Fibroblast of peridontal ligament (primary cell): ENCODE results near the gene VPS8.
"Not testable (repeated sequence)": the region's sequence is repeated elsewhere in the genome, so short reads cannot be mapped to it uniquely, and the experiment has no call there.

Experiments
- DNase-seq: peaks from one replicate; pipeline ENCODE4 v3.0.0-alpha.2; 2010; ENCODE audit errors: extremely low read depth

VPS8 gene

DNA sequence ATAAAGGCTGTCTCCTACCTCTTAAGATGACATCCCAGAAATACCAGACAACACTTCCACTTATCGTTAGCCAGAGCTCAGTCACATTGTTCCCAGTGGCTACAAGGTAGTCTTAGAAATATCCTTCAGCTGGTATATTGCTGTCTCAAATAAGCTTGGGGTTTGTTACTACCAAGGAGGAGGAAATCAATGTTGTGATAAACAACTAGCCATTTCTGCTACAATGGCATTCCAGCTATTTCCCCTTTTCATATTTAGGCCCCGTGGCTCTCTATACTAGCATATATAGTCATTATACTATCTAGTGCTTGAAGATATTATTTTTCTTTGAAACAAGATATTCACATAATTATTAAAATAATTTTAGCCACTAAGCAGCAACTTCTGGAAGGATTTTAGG is 56.5 kb downstream of the VPS8 start:
- DNase-seq: no peak

DNA sequence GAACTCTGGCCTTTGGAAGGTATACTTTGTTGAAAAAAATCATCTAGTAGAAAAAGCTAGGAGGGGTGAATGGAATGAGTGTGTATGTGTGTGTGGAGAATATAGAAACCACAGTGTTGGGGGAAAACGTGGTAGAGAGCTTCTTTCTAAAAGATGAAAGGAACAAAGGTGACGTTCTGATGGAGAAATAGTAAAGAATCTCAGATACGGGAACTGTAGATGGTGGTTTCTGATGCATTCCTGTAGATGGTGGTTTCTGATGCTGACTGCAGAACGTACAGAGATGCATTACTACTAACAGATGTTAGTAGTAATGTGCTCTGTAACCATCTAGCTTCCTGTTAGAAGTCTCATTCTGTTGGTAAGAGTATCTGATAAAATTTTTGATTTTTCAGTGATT is 60.2 kb downstream of the VPS8 start:
- peak; percentile 3 for DNase-seq

DNA sequence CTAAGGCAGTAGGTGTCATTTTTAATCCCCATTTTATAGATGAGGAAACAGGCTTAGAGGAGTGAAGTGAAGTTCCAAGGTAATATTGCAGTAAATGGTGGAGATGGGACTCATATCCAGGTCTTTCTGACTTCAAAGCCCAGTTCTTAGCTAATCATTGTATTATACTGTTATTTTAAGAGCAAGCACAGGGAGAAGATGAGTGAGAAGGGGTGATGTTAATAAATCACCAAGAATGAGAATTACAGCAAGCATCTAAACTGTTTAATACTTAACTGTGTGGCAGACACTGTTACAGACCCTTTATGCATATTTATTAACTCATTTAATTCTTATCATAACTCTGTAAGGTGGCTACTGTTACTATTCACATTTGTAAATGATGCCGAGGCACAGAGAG is 61.2 kb downstream of the VPS8 start:
- no peak for DNase-seq

DNA sequence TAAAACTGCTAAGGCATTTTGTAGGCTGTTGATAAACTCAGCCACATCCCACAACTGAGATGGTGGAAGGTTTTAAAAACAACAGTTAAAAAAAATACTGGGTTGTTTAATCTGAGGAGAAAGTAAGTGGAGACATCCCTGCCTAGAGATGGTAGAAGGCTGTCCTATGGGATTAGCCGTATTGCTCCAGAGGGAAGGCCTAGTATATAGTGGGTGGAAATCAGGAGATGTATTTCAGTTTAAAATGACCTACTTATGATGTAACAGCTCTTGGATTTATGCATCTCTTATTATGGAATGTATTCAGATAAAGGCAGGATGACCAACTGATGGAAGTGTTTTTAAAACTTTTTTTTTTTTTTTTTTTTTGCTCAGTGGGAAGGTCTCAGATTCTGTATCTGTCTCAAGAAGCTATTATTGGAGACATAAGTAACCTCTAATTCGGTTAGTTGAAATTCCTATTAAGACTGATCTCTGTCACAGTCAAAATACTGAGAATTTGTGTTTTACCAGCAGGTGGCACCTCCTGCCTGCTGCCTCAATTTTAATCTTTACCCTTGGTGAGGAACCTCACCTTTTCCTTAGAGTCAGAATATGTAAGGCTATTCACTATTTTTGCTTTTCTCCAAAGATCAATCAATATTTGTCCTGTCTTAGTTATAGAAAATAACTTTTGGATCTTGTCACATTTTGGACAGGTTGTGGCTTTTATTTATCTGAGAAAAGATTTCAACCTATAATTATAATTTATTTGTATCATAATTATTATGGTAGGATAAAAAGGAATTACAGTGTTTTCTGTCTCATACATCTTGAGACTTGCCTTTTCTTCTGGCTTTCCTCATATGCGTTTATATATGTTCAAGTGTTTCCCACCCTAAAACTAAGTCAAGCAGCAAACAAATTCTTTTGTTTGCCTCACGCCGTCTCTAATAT is 63.0 kb downstream of the VPS8 start:
- DNase-seq: peak; percentile 50

DNA sequence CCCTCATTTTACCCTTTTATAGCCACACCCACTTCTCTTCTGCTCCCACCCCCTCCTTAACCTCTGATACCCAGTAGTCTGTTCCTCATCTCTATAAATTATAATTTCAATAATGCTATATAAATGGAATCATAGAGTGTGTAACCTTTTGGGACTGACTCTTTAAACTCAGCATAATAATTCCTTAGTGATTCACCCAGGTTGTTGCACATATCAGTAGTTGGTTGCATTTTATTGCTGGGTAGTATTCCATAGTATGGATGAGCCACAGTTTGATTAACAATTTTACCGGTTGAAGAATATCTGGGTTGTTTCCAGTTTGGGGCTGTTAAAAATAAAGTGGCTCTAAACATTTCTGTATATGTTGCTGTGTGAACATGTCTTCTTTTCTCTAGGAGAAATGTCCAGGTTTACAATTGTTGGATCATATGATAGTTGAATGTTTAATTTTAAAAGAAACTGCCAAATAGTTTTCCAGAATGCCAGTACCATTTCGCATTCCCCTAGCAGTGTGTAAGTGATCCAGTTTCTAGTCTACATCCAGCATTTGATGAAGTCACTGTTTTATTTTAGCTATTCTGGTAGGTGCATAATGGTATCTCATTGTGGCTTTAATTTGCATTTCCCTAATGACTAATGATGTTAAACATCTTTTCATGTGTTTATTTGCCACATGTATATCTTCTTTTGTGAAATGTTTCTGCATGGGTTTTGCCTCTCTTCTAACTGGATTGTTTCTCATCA is 68.5 kb downstream of the VPS8 start:
- DNase-seq: peak; percentile 45

DNA sequence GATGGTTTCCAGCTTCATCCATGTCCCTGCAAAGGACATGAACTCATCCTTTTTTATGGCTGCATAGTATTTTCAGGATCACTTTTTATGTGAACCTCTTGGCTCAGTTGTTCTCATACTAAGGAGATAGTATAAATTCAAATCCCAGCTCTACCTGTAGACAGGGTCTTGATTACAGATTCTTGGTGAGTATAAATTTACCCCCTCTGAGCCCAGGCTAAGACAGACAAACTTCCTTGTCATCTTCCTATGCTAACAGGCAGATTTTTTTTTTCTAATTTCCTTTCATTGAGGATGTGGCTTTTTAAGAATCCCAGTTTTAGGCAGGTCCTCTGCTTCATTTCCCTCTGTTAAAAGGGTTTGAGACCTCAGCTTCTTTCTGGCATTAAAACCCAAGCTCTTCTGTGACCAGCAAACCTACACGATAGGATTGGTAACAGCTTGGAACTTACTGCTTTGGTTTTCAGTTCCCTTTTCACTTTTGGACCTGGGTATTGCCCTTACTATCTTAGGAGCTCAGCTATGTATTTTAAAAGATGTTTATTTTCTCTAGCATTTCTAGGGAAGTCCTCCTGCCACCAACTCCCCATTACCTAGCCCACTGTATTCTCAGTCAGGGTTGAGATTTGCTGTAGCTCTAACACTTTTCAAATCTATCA is 72.5 kb downstream of the VPS8 start:
- DNase-seq: no peak

DNA sequence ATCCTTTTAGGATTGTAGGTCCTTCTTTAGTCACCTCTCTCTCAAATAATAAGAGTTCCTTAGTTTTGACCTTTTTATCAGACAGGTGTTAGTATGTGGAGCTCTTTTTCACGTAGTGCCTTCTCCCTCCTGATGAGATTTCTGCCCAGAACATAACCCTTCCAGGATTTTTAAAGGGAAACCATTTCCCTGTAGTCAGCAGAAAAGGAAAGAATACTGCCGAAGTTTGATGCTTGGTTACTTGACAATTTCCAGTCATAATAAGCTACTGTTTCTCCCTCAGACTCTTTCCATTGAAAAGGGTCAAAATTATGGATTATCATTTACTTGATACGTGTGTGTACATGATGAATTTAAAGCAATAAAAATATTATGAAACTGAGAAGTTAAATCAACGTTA is 73.1 kb downstream of the VPS8 start:
- no peak for DNase-seq

DNA sequence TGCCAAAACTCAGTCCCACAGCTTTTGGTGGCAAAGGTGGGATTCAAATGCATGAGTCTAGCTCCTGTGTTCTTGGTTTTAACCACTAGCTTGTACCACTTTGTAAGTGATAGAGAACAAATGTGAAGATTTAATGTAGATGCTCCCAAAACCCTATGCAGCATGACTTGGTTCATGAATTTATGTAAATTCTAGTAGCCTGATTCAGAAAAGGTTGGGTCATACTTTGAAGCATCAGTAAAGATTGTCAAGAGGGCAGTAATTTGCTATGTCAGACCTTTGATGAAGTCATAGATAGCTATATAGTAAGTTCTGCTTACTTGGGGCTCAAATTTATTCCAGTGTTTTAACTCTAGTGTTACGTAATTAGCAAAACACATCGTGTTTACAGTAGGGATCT is 75.6 kb downstream of the VPS8 start:
- no peak for DNase-seq

DNA sequence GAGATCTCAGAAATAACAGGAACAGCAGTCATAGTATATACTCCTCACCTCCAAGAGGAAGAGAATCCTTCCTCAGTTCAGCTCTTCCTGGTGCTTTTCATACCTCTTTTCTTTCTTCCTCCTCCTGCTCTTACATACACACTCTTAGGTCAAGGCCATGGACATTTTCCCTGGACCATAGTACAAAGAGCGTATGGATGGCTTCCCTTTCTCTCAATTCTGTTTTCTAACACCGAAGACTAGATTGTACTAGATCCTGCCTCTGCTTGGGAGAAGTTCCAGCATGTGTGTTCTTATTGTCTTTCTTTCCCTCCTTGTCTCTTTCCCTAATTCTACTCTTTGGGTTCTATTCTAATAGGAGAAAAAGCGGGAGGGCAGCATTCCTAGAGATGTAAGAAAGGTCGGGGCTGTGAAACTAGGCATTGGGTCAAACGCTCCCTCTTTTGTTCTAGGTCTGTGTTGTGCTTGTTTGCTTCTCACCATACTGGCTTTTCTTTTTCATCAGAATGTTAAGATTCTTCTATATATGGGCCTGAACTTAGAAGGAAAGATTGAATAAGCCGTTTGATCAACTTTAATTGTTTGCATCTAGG is 77.4 kb downstream of the VPS8 start:
- no peak for DNase-seq

DNA sequence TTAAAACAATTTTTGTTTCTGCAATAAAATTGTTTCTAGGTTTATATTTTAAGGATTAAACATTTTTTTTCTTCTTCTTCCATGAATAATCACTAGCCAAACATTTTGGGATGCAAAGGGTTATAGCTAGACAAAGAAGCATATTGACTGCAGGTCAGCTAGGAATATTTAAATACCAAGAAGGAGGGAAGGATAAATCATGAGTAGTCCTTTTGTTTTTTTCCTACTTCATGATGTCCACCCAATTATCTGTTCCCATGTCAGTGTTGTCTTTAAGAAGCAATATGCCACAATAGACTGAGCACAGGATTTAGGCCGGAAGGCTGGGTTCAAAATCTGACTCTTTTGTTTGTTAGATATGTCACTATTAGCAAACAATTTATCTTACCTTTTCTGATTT is 82.1 kb downstream of the VPS8 start:
- DNase-seq: no peak

DNA sequence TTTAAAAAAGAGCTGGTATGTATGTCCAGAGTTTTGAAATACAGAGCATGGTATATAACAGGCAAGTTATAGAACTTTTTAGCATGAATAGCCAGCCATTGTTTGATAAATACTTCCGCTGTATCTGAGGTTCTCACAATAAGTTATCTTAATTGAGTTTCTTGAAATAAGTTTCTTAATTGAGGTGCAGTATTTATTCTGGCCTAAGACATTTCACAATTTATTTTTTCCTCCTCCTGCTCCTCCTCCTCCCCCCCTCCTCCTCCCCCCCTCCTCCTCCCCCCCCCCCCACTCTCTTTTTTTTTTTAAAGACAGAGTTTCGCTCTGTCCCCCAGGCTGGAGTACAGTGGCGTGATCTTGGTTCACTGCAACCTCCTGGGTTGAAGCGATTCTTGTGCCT is 83.4 kb downstream of the VPS8 start:
- no peak for DNase-seq

DNA sequence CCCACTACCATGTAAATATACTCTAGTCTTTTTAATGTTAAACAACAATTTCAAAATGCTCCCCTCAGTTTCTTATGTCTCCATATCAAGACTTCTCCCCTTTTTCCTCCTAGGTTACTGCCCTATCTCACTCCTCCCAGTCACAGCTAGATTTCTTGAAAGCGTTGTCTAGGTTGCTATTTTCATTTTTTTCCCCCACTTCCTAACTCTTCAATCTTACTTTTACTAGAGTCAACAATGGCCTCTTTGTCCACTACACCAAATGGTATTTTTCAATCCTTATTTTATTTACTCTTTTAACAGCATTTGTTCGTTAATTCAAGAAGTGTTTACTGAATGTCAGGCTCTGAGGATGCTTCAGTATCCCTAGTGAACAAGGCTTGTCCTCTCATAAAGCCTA is 84.4 kb downstream of the VPS8 start:
- DNase-seq: no peak

DNA sequence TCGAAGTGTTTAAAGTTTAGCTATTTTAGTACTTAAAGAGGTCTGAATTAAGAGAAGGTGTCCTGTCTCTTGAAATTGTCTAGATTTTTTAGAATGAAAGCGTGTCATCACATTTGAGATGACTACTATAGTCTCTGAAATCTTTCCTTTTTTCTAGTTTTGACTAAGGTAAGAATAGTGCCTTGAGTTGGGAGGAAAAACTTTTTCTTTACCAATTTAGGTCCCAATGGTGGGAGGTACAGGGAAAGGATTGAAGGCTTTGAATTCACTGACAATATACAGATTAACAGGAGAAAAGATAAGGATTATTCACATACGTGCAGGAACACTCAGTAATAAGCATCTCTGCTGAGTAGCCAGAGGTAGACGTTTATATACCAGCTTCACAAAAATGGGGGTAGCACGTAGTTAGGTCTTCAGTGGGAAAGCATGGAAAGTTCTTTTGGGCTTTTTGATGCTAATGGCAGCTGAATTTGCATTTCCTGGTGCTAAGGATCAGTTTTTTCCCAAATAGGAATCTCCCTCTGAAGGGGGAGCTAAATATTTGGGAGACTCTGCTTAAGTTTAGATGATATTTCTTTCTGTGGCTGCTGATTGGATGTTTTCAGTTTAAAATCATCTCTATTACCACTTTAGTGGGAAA is 88.1 kb downstream of the VPS8 start:
- DNase-seq: no peak

DNA sequence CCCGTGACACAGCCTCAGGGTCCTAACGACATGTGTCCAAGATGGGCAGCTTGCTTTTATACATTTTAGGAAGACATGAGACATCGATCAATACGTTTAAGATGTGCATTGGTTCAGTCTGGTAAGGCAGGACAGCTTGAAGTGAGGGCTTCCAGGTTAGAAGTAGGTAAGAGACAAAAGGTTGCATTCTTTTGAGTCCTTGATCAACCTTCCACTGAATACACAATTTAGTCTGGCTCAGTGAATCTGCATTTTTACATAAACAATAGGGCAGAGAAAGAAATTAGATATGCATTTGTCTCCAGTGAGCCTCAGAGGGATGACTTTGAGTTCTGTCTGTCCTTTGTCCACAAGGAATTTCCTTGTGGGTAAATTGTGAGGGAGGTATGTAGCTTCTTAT is 95.1 kb downstream of the VPS8 start:
- DNase-seq: not testable (repeated sequence)

DNA sequence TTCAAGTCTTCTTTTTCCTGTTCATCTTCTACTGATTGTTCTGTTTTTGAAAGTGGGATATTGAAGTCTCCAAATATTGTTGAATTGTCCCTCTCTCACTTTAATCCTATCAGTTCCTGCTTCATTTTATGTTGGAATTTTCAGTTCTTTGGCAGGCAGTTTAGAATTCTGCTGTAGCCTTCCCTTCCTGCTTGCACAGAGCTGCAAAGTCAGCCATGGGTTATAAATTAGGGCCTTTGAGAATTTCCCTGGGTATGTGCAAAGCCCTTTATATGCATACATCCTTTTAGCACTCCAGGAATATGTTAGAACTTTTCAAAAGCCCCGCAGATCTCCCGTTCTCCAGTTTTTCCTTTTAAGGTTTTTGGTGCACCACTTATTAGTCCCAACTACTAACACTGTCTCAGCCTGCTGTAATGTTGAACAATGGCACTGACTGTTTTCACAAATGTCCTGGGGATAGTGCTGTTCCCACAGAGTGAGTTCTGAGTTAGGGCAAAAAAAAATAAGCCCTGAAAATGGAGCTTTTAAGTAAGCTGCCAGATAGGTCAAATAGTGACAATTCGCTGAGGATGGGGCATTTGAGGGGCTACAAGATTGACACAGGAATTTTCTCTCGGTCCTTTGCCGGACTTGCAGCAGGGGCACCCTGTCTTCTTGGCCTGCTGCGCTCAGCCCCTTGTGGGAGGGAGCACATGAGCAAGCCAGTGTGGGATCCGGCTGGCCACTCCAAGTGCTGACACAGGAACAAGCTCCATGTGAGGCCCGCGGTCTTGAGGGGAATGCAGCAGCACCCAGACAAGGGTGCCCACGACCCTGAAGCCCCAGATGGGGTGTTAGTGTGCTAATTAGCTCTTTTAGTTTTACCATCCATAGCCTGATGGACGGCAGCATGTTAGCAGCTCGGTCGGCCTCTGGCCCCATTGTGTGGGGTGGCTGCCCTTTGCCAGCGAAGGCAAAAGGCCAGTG is 96.0 kb downstream of the VPS8 start:
- no peak for DNase-seq

DNA sequence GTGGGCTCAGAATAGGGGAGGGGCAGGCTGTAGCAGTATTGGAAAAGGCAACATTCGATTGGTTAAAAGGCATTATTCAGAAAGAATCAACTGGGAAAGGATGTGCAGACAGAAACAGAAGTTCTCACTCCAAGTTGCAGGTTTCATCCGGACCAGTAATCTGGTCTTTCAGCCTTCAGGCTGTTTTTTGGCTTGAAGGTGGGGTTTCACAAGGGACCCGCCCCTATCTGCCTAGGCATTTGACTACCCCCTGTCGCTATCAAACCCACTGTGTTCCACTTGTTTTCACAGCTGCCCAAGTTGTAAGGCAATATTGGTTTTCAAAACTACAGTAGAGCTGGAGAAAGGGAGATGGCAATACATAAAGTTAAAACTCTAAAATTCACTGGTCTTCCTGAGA is 96.9 kb downstream of the VPS8 start:
- DNase-seq: no peak

DNA sequence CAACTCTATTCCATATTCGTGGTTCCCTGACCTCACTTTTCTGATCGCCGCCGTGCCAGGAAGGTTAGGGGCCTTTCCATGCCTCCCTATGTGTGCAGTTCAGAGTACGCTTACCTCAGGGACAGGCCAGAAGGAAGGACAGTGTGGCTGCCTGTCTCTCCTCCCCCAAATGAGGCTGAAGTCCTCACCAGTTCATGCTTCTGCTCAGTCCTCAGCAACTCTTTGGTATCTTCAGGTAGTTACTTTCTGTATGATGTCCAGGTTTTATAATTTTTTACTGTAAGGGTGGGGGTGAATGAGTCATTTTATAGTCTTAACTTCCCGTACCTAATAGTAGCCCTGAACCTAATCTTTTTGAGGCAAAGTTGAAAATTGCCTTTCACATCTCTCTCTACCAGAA is 98.7 kb downstream of the VPS8 start:
- no peak for DNase-seq

DNA sequence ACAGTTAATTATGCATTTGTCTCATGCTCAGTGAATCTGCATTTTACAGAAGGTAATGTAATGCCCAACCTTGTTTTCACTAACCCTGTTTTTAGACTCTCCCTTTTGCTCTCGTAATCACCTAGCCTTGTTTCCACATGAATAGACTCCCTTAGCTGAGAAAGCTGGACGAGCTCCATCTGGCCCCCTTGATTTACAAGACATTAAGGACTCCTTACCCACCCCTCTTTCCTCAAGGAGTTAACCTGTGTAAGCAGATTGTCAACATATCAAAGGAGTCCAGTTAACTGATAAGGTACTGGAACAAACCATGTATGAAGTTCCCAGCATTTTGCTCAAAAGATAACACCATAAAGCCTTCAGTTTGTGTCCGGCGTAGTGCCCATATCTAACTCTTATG is 99.6 kb downstream of the VPS8 start:
- DNase-seq: no peak

DNA sequence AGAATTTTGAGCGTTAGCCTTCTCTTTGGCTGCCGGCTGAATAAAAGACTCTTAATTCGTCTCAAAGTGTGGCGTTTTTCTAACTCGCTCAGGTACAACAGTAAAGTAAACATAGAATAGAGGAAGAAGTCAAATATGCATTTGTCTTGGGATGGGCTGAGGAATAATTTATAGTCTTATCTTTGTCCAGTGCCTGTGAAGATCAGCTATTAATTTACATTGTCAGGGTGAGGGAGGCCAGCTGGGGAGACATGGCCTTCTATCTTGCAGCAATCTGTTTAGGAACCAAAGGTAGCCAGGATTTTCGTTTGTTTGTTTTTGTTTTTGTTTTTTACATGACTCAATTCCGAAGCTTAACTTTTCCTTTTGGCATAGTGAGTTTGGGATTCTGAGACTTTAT is 100.2 kb downstream of the VPS8 start:
- no peak for DNase-seq

DNA sequence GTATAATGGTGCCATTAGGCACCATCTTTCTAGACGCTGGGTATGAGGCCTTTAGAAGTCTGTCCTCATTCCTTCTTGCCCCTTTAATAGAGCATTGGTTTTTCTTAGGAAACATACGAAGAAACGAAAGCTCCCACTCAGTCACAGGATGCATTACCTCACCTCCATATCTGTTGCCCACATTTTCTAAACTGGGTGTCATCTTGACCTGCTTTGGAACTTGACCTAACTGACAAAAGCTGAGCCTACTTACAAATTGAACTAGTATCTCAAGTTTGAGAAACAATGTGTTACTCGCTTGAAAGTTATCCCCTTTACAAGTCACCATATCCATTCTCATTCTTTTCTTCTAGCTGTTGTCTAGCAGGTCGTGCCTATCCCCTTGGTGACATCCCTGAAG is 102.7 kb downstream of the VPS8 start:
- DNase-seq: no peak

DNA sequence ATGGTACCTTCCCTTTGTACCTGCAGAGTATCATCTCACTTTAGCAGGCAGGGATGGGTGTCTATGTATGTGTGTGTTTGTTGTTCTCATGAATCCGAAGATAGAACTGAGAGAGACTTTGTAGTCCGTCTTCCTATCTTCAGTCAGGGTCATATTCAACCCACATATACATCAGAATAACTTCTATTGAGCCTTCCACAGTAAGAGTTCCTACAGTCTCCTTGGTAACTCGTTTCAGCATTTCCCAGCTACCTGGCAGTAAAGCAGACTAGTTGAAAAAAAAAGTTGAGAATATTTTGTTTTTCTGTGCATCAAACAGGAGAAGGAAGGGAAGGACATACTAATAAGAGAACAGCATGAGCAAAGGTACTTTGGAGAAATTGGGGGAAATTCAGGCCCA is 106.8 kb downstream of the VPS8 start:
- DNase-seq: no peak
